Kidney (tissue), 22 donors: ENCODE results near the gene ATP6V1F. TPM values are rescaled to one million over a fixed set of nuclear protein-coding genes. Genes with fewer than 3 reads are reported as not detected.

ENCODE experiments used
- DNase-seq, 5 donors: peaks; one replicate each; pipeline ENCODE4 v3.0.0-alpha.2; 2013 to 2020
- FAIRE-seq: peaks from 2 replicates; lab custom pipeline; 2012; peaks lifted over from hg19 to GRCh38; lab: Jason Lieb, UNC
- H3K27ac ChIP-seq, 2 donors: one replicate each; pipeline ENCODE4 v1.7.0; 2013; ENCODE audit warnings: low read depth in 2 of 2, low read length in 2 of 2, inconsistent platforms in 1 of 2
- H3K27me3 ChIP-seq: one replicate; pipeline ENCODE4 v1.7.1; 2013; ENCODE audit warnings: low read length, inconsistent platforms; ENCODE audit not compliant: control insufficient read depth, insufficient read depth
- H3K36me3 ChIP-seq, 3 donors: one replicate each; pipeline versions ENCODE4 v1.7.0 to v1.7.1; 2013; ENCODE audit warnings: low read length in 3 of 3, control low read depth in 1 of 3, inconsistent platforms in 1 of 3; ENCODE audit not compliant: insufficient read depth in 3 of 3, control insufficient read depth in 2 of 3
- H3K4me1 ChIP-seq, 3 donors: one replicate each; pipeline versions ENCODE4 v1.7.0 to v1.7.1; 2013; ENCODE audit warnings: low read length in 3 of 3, inconsistent platforms in 1 of 3, low read depth in 1 of 3; ENCODE audit not compliant: control insufficient read depth in 2 of 3, insufficient read depth in 2 of 3
- H3K4me3 ChIP-seq, 3 donors: one replicate each; pipeline versions ENCODE4 v1.7.0 to v1.8.1; 2013; ENCODE audit warnings: low read length in 3 of 3, control low read depth in 1 of 3, inconsistent platforms in 1 of 3
- H3K9ac ChIP-seq, 3 donors: one replicate each; pipeline versions ENCODE4 v1.7.0 to v1.7.1; 2013; ENCODE audit warnings: low read length in 3 of 3, control low read depth in 1 of 3, inconsistent platforms in 1 of 3
- H3K9me3 ChIP-seq, 3 donors: one replicate each; pipeline versions ENCODE4 v1.7.0 to v1.7.1; 2013; ENCODE audit warnings: low read length in 3 of 3, control low read depth in 1 of 3, inconsistent platforms in 1 of 3; ENCODE audit not compliant: control insufficient read depth in 2 of 3, insufficient read depth in 1 of 3
- intact Hi-C: fragments of 100-400 bp; cut with DNase I; formaldehyde crosslinking; loops from one replicate; pipeline ENCODE4 v1.11.1; 2022
- long read RNA-seq, 10 donors: library from polyadenylated mRNA in 1 of 10; unstranded in 1 of 10; transcript quantifications; one replicate each; pipeline ENCODE4 v2.0.0 and lab custom pipeline, GENCODE V29; 2021 to 2026
- polyA plus RNA-seq: library from polyadenylated mRNA; stranded (reverse); fragments of 350-450 nt; fragmentation: Illumina TruSeq; extraction: RNeasy Lipid Tissue Mini Kit (QIAGEN cat#74804); gene quantifications from one replicate; pipeline ENCODE4 v1.2.3, GENCODE V29; 2014; ENCODE audit warnings: low read depth, low replicate concordance; ENCODE audit not compliant: insufficient read depth
- total RNA-seq: library from RNA; stranded (reverse); fragmentation: NEBNext Ultra II Directional; extraction: Animal tissue kit (Norgen Biotek cat#: 25700); gene quantifications from one replicate; pipeline ENCODE4 v1.2.1, GENCODE V29; 2021
- TF ChIP-seq, protein P1 (sequence below): IDR thresholded peaks from 3 replicates; pipeline ENCODE4 v1.5.1; 2012; ENCODE audit warnings: mild to moderate bottlenecking, moderate library complexity, borderline replicate concordance; ENCODE audit not compliant: insufficient read depth; ENCODE audit errors: extremely low read depth
- donor health status: control.
- donor health status: control.
- donor health status: control.
- donor health status: control.
- donor health status: control.
- donor health status: DM: yes; HTN: yes; CAD: no.
- donor health status: Normal renal cell carcinoma (clear cell type).

The ATP6V1F gene, protein sequence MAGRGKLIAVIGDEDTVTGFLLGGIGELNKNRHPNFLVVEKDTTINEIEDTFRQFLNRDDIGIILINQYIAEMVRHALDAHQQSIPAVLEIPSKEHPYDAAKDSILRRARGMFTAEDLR
- total RNA-seq (161 TPM), polyA plus RNA-seq (684 TPM)
- long read RNA-seq, donor 1, transcript ATP6V1F-201 (2 exons, 704 nt): major isoform, 173 of 174 reads
- long read RNA-seq, donor 1, partial matches to known transcripts: 0 of 174 reads
- long read RNA-seq, donor 1, other reads (novel, unspliced or antisense): 0 of 174 reads
- long read RNA-seq, donor 2, transcript ATP6V1F-201 (2 exons, 704 nt): major isoform, 382 of 478 reads
- long read RNA-seq, donor 2, partial matches to known transcripts: 96 of 478 reads
- long read RNA-seq, donor 2, other reads (novel, unspliced or antisense): 0 of 478 reads
- long read RNA-seq, donor 3, transcript ATP6V1F-201 (2 exons, 704 nt): major isoform, 395 of 404 reads
- long read RNA-seq, donor 3, partial matches to known transcripts: 0 of 404 reads
- long read RNA-seq, donor 3, other reads (novel, unspliced or antisense): 6 of 404 reads
- long read RNA-seq, donor 4, transcript ATP6V1F-201 (2 exons, 704 nt): major isoform, 237 of 239 reads
- long read RNA-seq, donor 4, partial matches to known transcripts: 0 of 239 reads
- long read RNA-seq, donor 4, other reads (novel, unspliced or antisense): 0 of 239 reads
- long read RNA-seq, donor 5, transcript ATP6V1F-201 (2 exons, 704 nt): major isoform, 13 of 25 reads
- long read RNA-seq, donor 5, partial matches to known transcripts: 12 of 25 reads
- long read RNA-seq, donor 5, other reads (novel, unspliced or antisense): 0 of 25 reads
- long read RNA-seq, donor 6, transcript ATP6V1F-201 (2 exons, 704 nt): major isoform, 884 of 901 reads
- long read RNA-seq, donor 6, partial matches to known transcripts: 0 of 901 reads
- long read RNA-seq, donor 6, other reads (novel, unspliced or antisense): 16 of 901 reads
- long read RNA-seq, donor 7, transcript ATP6V1F-201 (2 exons, 704 nt): major isoform, 90 of 97 reads
- long read RNA-seq, donor 7, partial matches to known transcripts: 7 of 97 reads
- long read RNA-seq, donor 7, other reads (novel, unspliced or antisense): 0 of 97 reads
- long read RNA-seq, donor 8, transcript ATP6V1F-201 (2 exons, 704 nt): major isoform, 239 of 299 reads
- long read RNA-seq, donor 8, partial matches to known transcripts: 59 of 299 reads
- long read RNA-seq, donor 8, other reads (novel, unspliced or antisense): 0 of 299 reads
- long read RNA-seq, donor 9, transcript ATP6V1F-201 (2 exons, 704 nt): major isoform, 191 of 191 reads
- long read RNA-seq, donor 9, partial matches to known transcripts: 0 of 191 reads
- long read RNA-seq, donor 9, other reads (novel, unspliced or antisense): 0 of 191 reads
- long read RNA-seq, donor 10, transcript ATP6V1F-201 (2 exons, 704 nt): major isoform, 250 of 250 reads
- long read RNA-seq, donor 10, partial matches to known transcripts: 0 of 250 reads
- long read RNA-seq, donor 10, other reads (novel, unspliced or antisense): 0 of 250 reads

DNA sequence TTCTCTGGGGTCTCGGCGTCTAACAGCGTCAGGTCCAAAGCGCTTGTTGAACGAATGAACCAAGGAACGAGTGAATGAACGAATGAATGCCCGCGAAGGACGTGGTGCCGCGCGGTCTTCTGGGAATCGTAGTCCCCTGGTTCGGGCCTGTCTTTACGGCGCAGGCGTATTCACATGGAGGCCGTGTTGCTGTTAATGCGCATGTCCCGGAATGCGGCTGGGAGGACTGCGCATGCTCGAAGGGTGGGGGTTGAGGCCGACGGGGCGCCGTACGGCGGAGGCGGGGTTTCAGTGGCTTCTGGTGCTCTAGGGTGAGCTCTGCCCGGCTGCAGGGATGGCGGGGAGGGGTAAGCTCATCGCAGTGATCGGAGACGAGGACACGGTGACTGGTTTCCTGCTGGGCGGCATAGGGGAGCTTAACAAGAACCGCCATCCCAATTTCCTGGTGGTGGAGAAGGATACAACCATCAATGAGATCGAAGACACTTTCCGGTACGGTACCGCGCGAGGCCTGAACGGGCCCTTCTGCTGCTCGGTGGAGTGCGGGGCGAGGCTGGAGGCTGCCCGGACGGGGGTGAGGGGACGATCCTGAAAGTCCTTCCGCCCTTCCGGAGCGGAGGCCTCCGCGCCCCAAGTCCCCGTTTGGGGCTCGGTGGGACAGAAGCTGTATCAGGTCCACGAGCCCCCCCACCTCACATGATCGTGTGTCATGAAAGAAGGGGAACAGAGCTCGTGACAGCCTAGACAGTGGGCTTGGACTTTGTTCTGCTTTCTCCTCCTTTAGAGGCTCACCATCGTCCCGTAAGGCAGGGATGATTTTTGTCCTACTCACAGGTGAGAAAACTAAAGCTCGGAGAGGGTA is at the start of gene ATP6V1F:
Gene ATP6V1F (plus strand): TSS at position 286 of the 862 bp plus-strand sequence. CDS start 49 bp downstream, at position 335.
- H3K4me1 ChIP-seq: peaks cover 0 to 15% (median 7%) of the 10 kb centered on the region in 3 donors
- intact Hi-C loops: no loop called here
- H3K36me3 ChIP-seq: peaks cover 0 to 16% (median 0%) of the 10 kb centered on the region in 3 donors
- H3K27me3 ChIP-seq: no peaks in the 10 kb centered on the region
- H3K9me3 ChIP-seq: no peaks in the 10 kb centered on the region
- TF ChIP-seq, protein P1, sequence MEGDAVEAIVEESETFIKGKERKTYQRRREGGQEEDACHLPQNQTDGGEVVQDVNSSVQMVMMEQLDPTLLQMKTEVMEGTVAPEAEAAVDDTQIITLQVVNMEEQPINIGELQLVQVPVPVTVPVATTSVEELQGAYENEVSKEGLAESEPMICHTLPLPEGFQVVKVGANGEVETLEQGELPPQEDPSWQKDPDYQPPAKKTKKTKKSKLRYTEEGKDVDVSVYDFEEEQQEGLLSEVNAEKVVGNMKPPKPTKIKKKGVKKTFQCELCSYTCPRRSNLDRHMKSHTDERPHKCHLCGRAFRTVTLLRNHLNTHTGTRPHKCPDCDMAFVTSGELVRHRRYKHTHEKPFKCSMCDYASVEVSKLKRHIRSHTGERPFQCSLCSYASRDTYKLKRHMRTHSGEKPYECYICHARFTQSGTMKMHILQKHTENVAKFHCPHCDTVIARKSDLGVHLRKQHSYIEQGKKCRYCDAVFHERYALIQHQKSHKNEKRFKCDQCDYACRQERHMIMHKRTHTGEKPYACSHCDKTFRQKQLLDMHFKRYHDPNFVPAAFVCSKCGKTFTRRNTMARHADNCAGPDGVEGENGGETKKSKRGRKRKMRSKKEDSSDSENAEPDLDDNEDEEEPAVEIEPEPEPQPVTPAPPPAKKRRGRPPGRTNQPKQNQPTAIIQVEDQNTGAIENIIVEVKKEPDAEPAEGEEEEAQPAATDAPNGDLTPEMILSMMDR: no peak
- FAIRE-seq (no peak), DNase-seq (peak; percentile 99)
- H3K4me3 ChIP-seq: peak within 1 kb of the TSS; percentile 81 to 99 (median 92)
- peak within 1 kb of the TSS; percentile 80 to 99 (median 83) for H3K9ac ChIP-seq
- peak within 1 kb of the TSS; percentile 94 to 95 for H3K27ac ChIP-seq

DNA sequence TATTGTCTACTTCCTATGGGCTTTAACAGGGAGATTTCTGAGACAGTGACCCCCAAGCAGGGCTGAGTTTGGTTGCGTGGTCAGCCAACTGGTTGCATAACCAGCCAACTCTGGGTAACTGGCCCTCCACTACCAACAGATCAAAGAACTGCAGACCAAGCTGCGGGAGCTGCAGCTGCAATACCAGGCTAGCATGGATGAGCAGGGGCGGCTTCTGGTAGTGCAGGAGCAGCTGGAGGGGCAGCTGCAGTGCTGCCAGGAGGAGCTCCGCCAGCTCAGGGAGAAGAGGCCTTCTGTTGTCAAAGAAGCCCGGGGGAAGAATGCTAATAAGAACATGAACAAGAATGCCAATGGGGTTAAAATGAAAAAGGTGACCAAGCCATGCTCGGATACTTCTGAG is 48.2 kb upstream of the ATP6V1F start:
- H3K9me3 ChIP-seq: no peaks in the 10 kb centered on the region
- no peaks in the 10 kb centered on the region for H3K27me3 ChIP-seq
- no peak overlapping the region for H3K27ac ChIP-seq
- H3K4me3 ChIP-seq: no peak overlapping the region
- H3K4me1 ChIP-seq: no peaks in the 10 kb centered on the region
- H3K9ac ChIP-seq: no peak overlapping the region
- TF ChIP-seq, protein P1: no peak
- H3K36me3 ChIP-seq: no peaks in the 10 kb centered on the region
- FAIRE-seq (no peak), DNase-seq (no peak)
- intact Hi-C loops: no loop called here
